Heart right ventricle (tissue), 16 donors: Measurements from ENCODE around the gene TRIP10. TPM values are rescaled to one million over a fixed set of nuclear protein-coding genes. Genes with fewer than 3 reads are reported as not detected.

Experiments used
- ATAC-seq, 8 donors: fragments of 200-7000 bp; cut with Tn5 transposase; one replicate each; pipeline ENCODE4 v1.9.1; 2020; ENCODE audit warnings: mild to moderate bottlenecking in 8 of 8, moderate library complexity in 8 of 8, moderate number of reproducible peaks in 1 of 8
- DNase-seq, 2 donors: peaks; one replicate each; pipeline ENCODE4 v3.0.0-alpha.2; 2020
- H3K27ac ChIP-seq, 10 donors: fragments of 200-600 bp; sonication (generic) in 2 of 10; one replicate each; pipeline versions ENCODE4 v1.5.0 to v1.8.0; 2020 to 2022; ENCODE audit warnings: mild to moderate bottlenecking in 3 of 10
- H3K27me3 ChIP-seq, 7 donors: fragments of 200-600 bp; one replicate each; pipeline ENCODE4 v1.8.0; 2021 to 2022; ENCODE audit warnings: mild to moderate bottlenecking in 2 of 7
- H3K36me3 ChIP-seq, 9 donors: fragments of 200-600 bp; sonication (generic) in 1 of 9; one replicate each; pipeline versions ENCODE4 v1.5.0 to v1.8.0; 2020 to 2022; ENCODE audit warnings: mild to moderate bottlenecking in 2 of 9
- H3K4me1 ChIP-seq, 9 donors: fragments of 200-600 bp; sonication (generic) in 1 of 9; one replicate each; pipeline versions ENCODE4 v1.5.0 to v1.8.0; 2020 to 2022; ENCODE audit warnings: mild to moderate bottlenecking in 4 of 9
- H3K4me3 ChIP-seq, 10 donors: fragments of 200-600 bp; sonication (generic) in 2 of 10; one replicate each; pipeline versions ENCODE4 v1.5.0 to v1.8.0; 2020 to 2022; ENCODE audit warnings: mild to moderate bottlenecking in 7 of 10, moderate library complexity in 2 of 10
- H3K9me3 ChIP-seq, 11 donors: fragments of 200-600 bp in 10 of 11; sonication (generic) in 2 of 11; one replicate each; pipeline versions ENCODE4 v1.5.0 to v1.8.0; 2013 to 2022; ENCODE audit warnings: mild to moderate bottlenecking in 2 of 11, control low read depth in 1 of 11, moderate library complexity in 1 of 11
- WGBS, 2 donors: extraction: QIAGEN DNeasy Blood & Tissue Kit; methylation state at CpG; one replicate each; pipeline ENCODE4 v1.1.7; 2013; ENCODE audit warnings: inconsistent platforms in 1 of 2; 5-methylcytosine and 5-hydroxymethylcytosine counted together
- intact Hi-C, 10 donors: fragments of 100-400 bp; cut with DNase I; formaldehyde crosslinking; loops; one replicate each; pipeline versions ENCODE4 v1.11.1 to v1.14.2; 2022
- polyA plus RNA-seq, 2 donors: library from polyadenylated mRNA; stranded (reverse); fragments of 200-250 nt; gene quantifications; one replicate each; pipeline ENCODE4 v1.2.3, GENCODE V29; 2013
- total RNA-seq, 10 donors: library from RNA; stranded (reverse); fragmentation: NEBNext Ultra II Directional in 3 of 10; extraction: Animal tissue kit (Norgen Biotek cat#: 25700) in 3 of 10; gene quantifications; one replicate each; pipeline versions ENCODE4 v1.2.1 to v1.2.4, GENCODE V29; 2021 to 2023
- TF ChIP-seq, protein P1 (sequence below), 9 donors: fragments of 200-600 bp; sonication (generic) in 2 of 9; IDR thresholded peaks; one replicate each; pipeline versions ENCODE4 v1.5.0 to v1.8.0; 2021 to 2022; ENCODE audit warnings: antibody characterized with exemption in 9 of 9, mild to moderate bottlenecking in 5 of 9, moderate library complexity in 1 of 9
- donor health status: Arrhythmogenic right ventricular cardiomyopathy.
- donor health status: ischemic (EF 13 %, LVEDD 7.1; RV severe dilation, severe dysfunction).
- donor health status: healthy with polysubstance abuse.
- donor health status: DM: no; HTN: yes; CAD: no.
- donor health status: DM: no; HTN: no; CAD: no.
- donor health status: ischemic (EF 25% LVEDD 6.9; RV normal size, moderate dysfunction).
- donor health status: ischemic (EF 25% LVEDD 5.7; RV mildly dilated, moderate dysfunction).
- donor health status: healthy.
- donor health status: DM: yes; HTN: yes; CAD: no.
- donor health status: Ischemic cardiomyopathy.
- donor health status: ischemic (EF 35%, LVEDD 5.7; RV mildly dilated, moderate dysfunction).
- donor health status: nonischemic (EF 11% LVEDD 7.7; RV severe dilation, severe dysfunction).
- donor health status: DM: yes; HTN: yes; CAD: no.
- donor health status: PGD.
- donor health status: ischemic (EF 29% LVEDD 5.4; RV normal size, mild dysfunction).
- donor health status: nonischemic (EF 23%, LVEDD 6.1; RV moderate dilation, normal function).

Gene TRIP10
- total and polyA plus RNA-seq, 12 donors, result 60.6 to 314 (median 76.0) TPM

DNA sequence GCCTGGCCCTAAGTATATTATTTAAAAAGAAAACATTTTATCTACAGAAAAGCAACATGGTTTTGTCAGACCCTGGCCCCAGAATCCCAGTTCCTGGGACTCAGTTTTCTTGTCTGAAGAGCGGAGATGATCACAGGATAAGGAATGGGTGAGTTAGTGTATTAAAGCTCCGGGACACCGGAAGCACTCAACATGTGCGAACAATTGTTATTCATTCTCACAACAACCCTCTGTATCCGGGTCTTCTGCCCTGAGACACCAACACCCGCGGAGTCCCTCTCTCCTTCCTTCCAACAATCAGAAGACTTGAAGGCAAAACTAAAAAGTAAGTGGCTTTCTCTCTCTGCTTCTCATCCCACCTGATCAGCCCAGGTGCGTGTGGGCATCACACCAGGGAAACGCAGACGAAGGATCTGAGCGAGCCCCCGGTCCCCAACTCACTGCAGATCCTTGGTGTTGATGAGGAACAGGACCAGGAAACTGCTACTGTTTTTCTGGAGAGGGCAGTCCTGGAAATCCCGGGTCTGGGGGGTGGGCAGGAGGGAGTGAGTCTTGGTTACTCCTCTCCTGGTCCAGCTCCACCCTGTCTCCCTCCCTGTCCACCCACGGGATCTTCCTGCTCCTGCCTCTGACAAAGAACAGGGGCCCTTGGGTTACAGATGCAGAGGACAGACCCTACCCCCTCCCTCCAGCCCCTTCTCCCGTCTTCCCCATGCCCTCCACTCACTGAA is 4.1 kb upstream of the TRIP10 start:
- Histone ChIP-seq H3K36me3 (peaks cover 0 to 45% (median 9%) of the 10 kb centered on the region in 9 donors), H3K9me3 (no peaks in the 10 kb centered on the region), H3K4me3 (no peak overlapping the region), H3K27me3 (peaks cover 0 to 5% (median 0%) of the 10 kb centered on the region in 7 donors), H3K27ac (peak overlapping the region in 4 of 10 donors; percentile 92 to 100 (median 99)), H3K4me1 (peaks cover 12 to 37% (median 28%) of the 10 kb centered on the region in 9 donors)
- TF ChIP-seq, protein P1, sequence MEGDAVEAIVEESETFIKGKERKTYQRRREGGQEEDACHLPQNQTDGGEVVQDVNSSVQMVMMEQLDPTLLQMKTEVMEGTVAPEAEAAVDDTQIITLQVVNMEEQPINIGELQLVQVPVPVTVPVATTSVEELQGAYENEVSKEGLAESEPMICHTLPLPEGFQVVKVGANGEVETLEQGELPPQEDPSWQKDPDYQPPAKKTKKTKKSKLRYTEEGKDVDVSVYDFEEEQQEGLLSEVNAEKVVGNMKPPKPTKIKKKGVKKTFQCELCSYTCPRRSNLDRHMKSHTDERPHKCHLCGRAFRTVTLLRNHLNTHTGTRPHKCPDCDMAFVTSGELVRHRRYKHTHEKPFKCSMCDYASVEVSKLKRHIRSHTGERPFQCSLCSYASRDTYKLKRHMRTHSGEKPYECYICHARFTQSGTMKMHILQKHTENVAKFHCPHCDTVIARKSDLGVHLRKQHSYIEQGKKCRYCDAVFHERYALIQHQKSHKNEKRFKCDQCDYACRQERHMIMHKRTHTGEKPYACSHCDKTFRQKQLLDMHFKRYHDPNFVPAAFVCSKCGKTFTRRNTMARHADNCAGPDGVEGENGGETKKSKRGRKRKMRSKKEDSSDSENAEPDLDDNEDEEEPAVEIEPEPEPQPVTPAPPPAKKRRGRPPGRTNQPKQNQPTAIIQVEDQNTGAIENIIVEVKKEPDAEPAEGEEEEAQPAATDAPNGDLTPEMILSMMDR (IDR thresholded peaks at IDR 0.05), result no peak
- 62 to 66% methylated on average over 15 of the region's 15 CpGs for WGBS, 2 donors
- intact Hi-C loops, result loop anchor here in 6 of 10 donors (5.0 to 10.0 kb wide), 7 partner anchors 101 to 659 kb away; partner anchors contain the start of genes ALKBH7 (in 1 of the 6), PSPN (in 1 of the 6) and ZNF557 (in 1 of the 6)
- ATAC-seq (no peak), DNase-seq (no peak)

DNA sequence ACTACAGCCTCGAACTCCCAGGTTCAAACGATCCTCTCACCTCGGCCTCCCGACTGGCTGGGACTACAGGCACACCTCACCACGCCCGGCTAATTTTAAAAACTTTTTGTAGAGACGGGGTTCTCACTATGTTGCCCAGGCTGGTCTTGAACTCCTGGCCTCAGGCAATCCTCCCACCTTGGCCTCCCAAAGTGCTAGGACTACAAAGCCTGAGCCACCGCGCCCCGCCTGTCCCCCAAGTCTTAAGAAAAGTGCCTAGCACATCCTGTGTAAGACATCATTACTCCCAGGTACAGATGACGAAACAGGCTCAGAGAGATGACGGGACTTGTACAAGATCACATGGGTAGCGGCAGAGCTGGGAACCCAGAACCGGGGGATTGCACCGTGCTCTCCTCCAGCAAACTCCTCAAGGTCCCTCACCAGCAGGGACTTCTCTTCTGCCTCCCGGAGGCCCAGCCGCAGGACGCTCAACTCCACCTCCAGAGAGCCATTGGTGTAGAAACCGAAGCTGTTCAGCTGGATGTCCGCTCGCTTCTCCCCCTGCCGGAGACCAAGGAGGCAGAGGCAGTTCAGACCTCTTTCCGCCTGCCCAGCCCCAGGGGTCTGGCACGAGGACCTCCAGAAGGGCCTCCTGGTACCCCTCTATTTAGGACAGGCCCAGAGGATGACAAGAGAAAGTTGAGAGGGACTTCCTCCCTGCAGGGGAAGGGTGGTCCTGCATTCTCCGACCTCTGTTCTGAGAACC is 3.1 kb upstream of the TRIP10 start:
- DNase-seq, result peak; percentile 70 to 77
- H3K9me3 ChIP-seq, result no peaks in the 10 kb centered on the region
- intact Hi-C loops, result loop anchor here in 6 of 10 donors (2.0 to 10.0 kb wide), 9 partner anchors 102 to 658 kb away; partner anchors contain the start of genes ALKBH7 (in 1 of the 6), PSPN (in 1 of the 6) and ZNF557 (in 1 of the 6)
- ATAC-seq, result peak in 7 of 8 donors; percentile 2 to 24 (median 7)
- WGBS, 2 donors, result 28 to 29% methylated on average over 25 of the region's 25 CpGs
- TF ChIP-seq, protein P1 (IDR thresholded peaks at IDR 0.05), result peak; percentile 29 to 73 (median 56)
- peaks cover 12 to 47% (median 33%) of the 10 kb centered on the region in 9 donors for H3K4me1 ChIP-seq
- H3K4me3 ChIP-seq, result peak overlapping the region; percentile 59 to 99 (median 82)
- H3K36me3 ChIP-seq, result peaks cover 0 to 40% (median 9%) of the 10 kb centered on the region in 9 donors
- peaks cover 0 to 10% (median 0%) of the 10 kb centered on the region in 7 donors for H3K27me3 ChIP-seq
- H3K27ac ChIP-seq, result peak overlapping the region; percentile 92 to 100 (median 98)

DNA sequence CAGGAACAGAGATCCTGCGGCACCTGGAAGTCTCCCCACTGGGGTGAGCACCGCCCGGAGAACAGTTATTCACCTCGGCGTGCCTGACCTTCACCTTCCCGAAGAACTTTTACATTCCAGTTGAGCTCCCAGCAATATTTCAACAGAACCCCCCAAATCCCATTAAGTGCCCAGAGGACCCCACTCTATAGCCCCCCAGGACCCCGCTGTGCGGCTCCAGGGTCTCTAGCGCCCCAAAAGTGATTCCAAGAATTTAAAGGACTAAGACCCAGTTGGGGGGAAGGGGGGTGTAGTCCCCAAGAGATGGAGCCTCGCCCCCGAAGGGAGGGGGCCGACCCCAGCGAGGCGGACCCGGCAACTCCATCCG is 2.6 kb upstream of the TRIP10 start:
- peak overlapping the region; percentile 59 to 99 (median 82) for H3K4me3 ChIP-seq
- DNase-seq (no peak), ATAC-seq (no peak)
- TF ChIP-seq, protein P1 (IDR thresholded peaks at IDR 0.05), result peak in 1 of 9 donors; percentile 12
- intact Hi-C loops, result loop anchor here in 6 of 10 donors (2.0 to 10.0 kb wide), 9 partner anchors 102 to 658 kb away; partner anchors contain the start of genes ALKBH7 (in 1 of the 6), PSPN (in 1 of the 6) and ZNF557 (in 1 of the 6)
- WGBS, 2 donors, result 0% methylated on average over 16 of the region's 16 CpGs
- peak overlapping the region; percentile 92 to 100 (median 98) for H3K27ac ChIP-seq
- no peaks in the 10 kb centered on the region for H3K9me3 ChIP-seq
- H3K4me1 ChIP-seq, result peaks cover 12 to 53% (median 38%) of the 10 kb centered on the region in 9 donors
- peaks cover 0 to 39% (median 5%) of the 10 kb centered on the region in 9 donors for H3K36me3 ChIP-seq
- H3K27me3 ChIP-seq, result peaks cover 0 to 10% (median 0%) of the 10 kb centered on the region in 7 donors
